SK-N-SH (cell line): ENCODE measurements around the gene ATXN10. TPM values are rescaled to one million over a fixed set of nuclear protein-coding genes. Genes with fewer than 3 reads are reported as not detected.

Experiments
- CTCF ChIA-PET: fragments of 300-600, 350-600 bp; formaldehyde crosslinking; extraction: SDS; loops from one replicate; lab custom pipeline; 2021; lab: Yijun Ruan, JAX
- POLR2A ChIA-PET: fragments of 350-600 bp; sonication (Branson Sonifier 250); formaldehyde crosslinking; extraction: SDS; loops from one replicate; lab custom pipeline; 2020; ENCODE audit warnings: antibody characterized with exemption, inconsistent platforms; lab: Yijun Ruan, JAX
- DNase-seq: peaks from one replicate; pipeline ENCODE4 v3.0.0; 2012
- H2AFZ ChIP-seq: fragments of 200-600 bp; sonication (generic); 2 replicates; pipeline ENCODE4 v1.8.1; 2016; ENCODE audit warnings: antibody characterized with exemption, mild to moderate bottlenecking, low read depth
- H3F3A ChIP-seq: fragments of 200-600 bp; sonication (generic); replicated peaks from 2 replicates; pipeline ENCODE3; 2016; ENCODE audit warnings: antibody characterized with exemption, mild to moderate bottlenecking; ENCODE audit not compliant: insufficient read depth
- H3K27ac ChIP-seq, 2 experiments: fragments of 200-500 bp in 1 of 2; fragments of 200-600 bp in 1 of 2; sonication (Bioruptor generic) in 1 of 2; sonication (generic), shearing (Covaris generic) in 1 of 2; 2 replicates each; pipeline versions ENCODE4 v1.5.1 to v1.6.1; 2014 to 2016; ENCODE audit warnings: low read depth in 2 of 2, inconsistent platforms in 1 of 2, low read length in 1 of 2, mild to moderate bottlenecking in 1 of 2, mixed read lengths in 1 of 2
- H3K27me3 ChIP-seq: fragments of 200-600 bp; sonication (generic), shearing (Covaris generic); 2 replicates; pipeline ENCODE4 v1.6.1; 2016; ENCODE audit warnings: mixed run types; ENCODE audit not compliant: insufficient read depth
- H3K36me3 ChIP-seq, 2 experiments: fragments of 200-500 bp in 1 of 2; fragments of 200-600 bp in 1 of 2; sonication (Bioruptor generic) in 1 of 2; sonication (generic) in 1 of 2; replicated peaks in 1 of 2; 2 replicates each; pipeline versions ENCODE3 to v1.5.1; 2014 to 2016; ENCODE audit warnings: low read length in 1 of 2, mild to moderate bottlenecking in 1 of 2; ENCODE audit not compliant: insufficient read depth in 2 of 2, control insufficient read depth in 1 of 2
- H3K4me1 ChIP-seq, 2 experiments: fragments of 200-500 bp in 1 of 2; fragments of 200-600 bp in 1 of 2; sonication (Bioruptor generic) in 1 of 2; sonication (generic), shearing (Covaris generic) in 1 of 2; 2 replicates each; pipeline versions ENCODE4 v1.5.1 to v1.6.1; 2014 to 2016; ENCODE audit warnings: low read depth in 1 of 2, low read length in 1 of 2, mixed run types in 1 of 2; ENCODE audit not compliant: insufficient read depth in 2 of 2, control insufficient read depth in 1 of 2
- H3K4me2 ChIP-seq: fragments of 200-600 bp; sonication (generic), shearing (Covaris generic); 2 replicates; pipeline ENCODE4 v1.6.1; 2017; ENCODE audit warnings: mixed run types
- H3K4me3 ChIP-seq, 2 experiments: fragments of 200-500 bp in 1 of 2; fragments of 200-600 bp in 1 of 2; sonication (Bioruptor generic) in 1 of 2; sonication (generic), shearing (Covaris generic) in 1 of 2; 2 replicates each; pipeline versions ENCODE4 v1.5.1 to v1.8.1; 2014 to 2016; ENCODE audit warnings: low read depth in 2 of 2, inconsistent platforms in 1 of 2, low read length in 1 of 2, mild to moderate bottlenecking in 1 of 2, mixed read lengths in 1 of 2, moderate library complexity in 1 of 2
- H3K79me2 ChIP-seq: fragments of 200-600 bp; sonication (generic); 2 replicates; pipeline ENCODE4 v1.8.1; 2017; ENCODE audit warnings: mild to moderate bottlenecking; ENCODE audit not compliant: insufficient read depth
- H3K9ac ChIP-seq: fragments of 200-600 bp; sonication (generic); 2 replicates; pipeline ENCODE4 v1.6.1; 2017; ENCODE audit warnings: mixed run types
- H3K9me2 ChIP-seq: fragments of 200-600 bp; sonication (generic); 2 replicates; pipeline ENCODE4 v1.6.1; 2017; ENCODE audit warnings: mixed run types
- H3K9me3 ChIP-seq: fragments of 200-600 bp; sonication (generic); 2 replicates; pipeline ENCODE4 v1.6.1; 2017; ENCODE audit warnings: mixed run types, mild to moderate bottlenecking, moderate library complexity
- H4K20me1 ChIP-seq: fragments of 200-600 bp; sonication (generic); 2 replicates; pipeline ENCODE4 v1.6.1; 2017; ENCODE audit warnings: mild to moderate bottlenecking, mixed run types; ENCODE audit not compliant: insufficient read depth
- ELF1 ChIP-seq: IDR thresholded peaks from 2 replicates; pipeline ENCODE4 v1.4.0; 2012
- EP300 ChIP-seq, 2 experiments: IDR thresholded peaks; 2 replicates each; pipeline versions ENCODE4 v1.4.0 to v1.6.1; 2012; ENCODE audit warnings: borderline replicate concordance in 1 of 2, low read depth in 1 of 2, low read length in 1 of 2
- FOXJ3 ChIP-seq: sonication (generic); formaldehyde crosslinking; IDR thresholded peaks from 2 replicates; pipeline ENCODE4 v1.5.1; 2020; ENCODE audit warnings: mild to moderate bottlenecking, missing genetic modification reagents
- FOXM1 ChIP-seq: IDR thresholded peaks from 2 replicates; pipeline ENCODE4 v1.4.0; 2012; ENCODE audit warnings: low read depth, mild to moderate bottlenecking
- GABPA ChIP-seq: IDR thresholded peaks from 2 replicates; pipeline ENCODE4 v1.4.0; 2012; ENCODE audit warnings: low read depth, mild to moderate bottlenecking
- IRF3 ChIP-seq: fragments of 150-350 bp; IDR thresholded peaks from 2 replicates; pipeline ENCODE4 v1.6.1; 2016; ENCODE audit warnings: mild to moderate bottlenecking, low read depth, low read length
- JUND ChIP-seq: IDR thresholded peaks from 2 replicates; pipeline ENCODE4 v1.4.0; 2012
- MEF2A ChIP-seq: IDR thresholded peaks from 2 replicates; pipeline ENCODE4 v1.4.0; 2012; ENCODE audit warnings: low read depth, borderline replicate concordance
- MXI1 ChIP-seq: IDR thresholded peaks from 2 replicates; pipeline ENCODE4 v1.6.1; 2012; ENCODE audit warnings: mild to moderate bottlenecking, low read depth, low read length, improper control_type of control experiment
- NRF1 ChIP-seq: IDR thresholded peaks from 2 replicates; pipeline ENCODE4 v1.6.1; 2012; ENCODE audit warnings: low read depth, mild to moderate bottlenecking, low read length
- POLR2AphosphoS5 ChIP-seq: IDR thresholded peaks from 2 replicates; pipeline ENCODE4 v1.6.1; 2012; ENCODE audit warnings: low read depth, low read length
- RAD21 ChIP-seq: IDR thresholded peaks from 2 replicates; pipeline ENCODE4 v1.6.1; 2012; ENCODE audit warnings: mild to moderate bottlenecking, low read length
- RFX5 ChIP-seq: IDR thresholded peaks from 2 replicates; pipeline ENCODE4 v1.6.1; 2012; ENCODE audit warnings: mild to moderate bottlenecking, improper control_type of control experiment, low read length
- TAF1 ChIP-seq: IDR thresholded peaks from 2 replicates; pipeline ENCODE4 v1.6.1; 2012; ENCODE audit warnings: low read depth, mild to moderate bottlenecking, low read length, moderate library complexity, borderline replicate concordance
- TCF12 ChIP-seq: IDR thresholded peaks from 2 replicates; pipeline ENCODE4 v1.4.0; 2012
- TEAD4 ChIP-seq: IDR thresholded peaks from 2 replicates; pipeline ENCODE4 v1.4.0; 2012; ENCODE audit warnings: mild to moderate bottlenecking, borderline replicate concordance; ENCODE audit not compliant: insufficient read depth
- WGBS: methylation state at CpG from one replicate; pipeline ENCODE4 v1.1.6; 2017; ENCODE audit warnings: low lambda C conversion rate; 5-methylcytosine and 5-hydroxymethylcytosine counted together
- polyA plus RNA-seq, 3 experiments: library from polyadenylated mRNA; depleted of rRNA; stranded (reverse); fragments of >200 nt; gene quantifications; 2 replicates each; pipeline ENCODE4 v1.2.3, GENCODE V29; 2012
- TF ChIP-seq, protein P1 (sequence below): IDR thresholded peaks from 2 replicates; pipeline ENCODE4 v1.6.1; 2012; ENCODE audit warnings: mild to moderate bottlenecking, low read depth, low read length, moderate library complexity
- TF ChIP-seq, protein P2 (sequence below): IDR thresholded peaks from 2 replicates; pipeline ENCODE4 v1.4.0; 2012; ENCODE audit warnings: low read depth

The ATXN10 gene
- polyA plus RNA-seq, 1 of the 3 experiments (the other 2 are of a cell fraction): 202 TPM

- CTCF ChIA-PET: interaction anchor here (0.9 to 1.2 kb wide), 3 partner anchors 9 to 136 kb away, joined by 3 to 4 read pairs (median 3); no protein-coding TSS in a partner anchor
- 87% methylated on average over 6 of the region's 6 CpGs for WGBS
- TF ChIP-seq JUND: no peak
- TF ChIP-seq MXI1: no peak
- TF ChIP-seq MEF2A: no peak
- Histone ChIP-seq H3K27ac (no peak overlapping the region), H3K36me3 (peaks cover 11% of the 10 kb centered on the region in 2 experiments), H3K9ac (no peak overlapping the region), H3K79me2 (peaks cover 73% of the 10 kb centered on the region), H3K4me1 (peaks cover 8 to 14% of the 10 kb centered on the region in 2 experiments; a peak in 3 of 4 replicates), H3K9me2 (no peaks in the 10 kb centered on the region), H3K27me3 (no peaks in the 10 kb centered on the region), H3F3A (no peaks in the 10 kb centered on the region), H3K4me2 (no peak overlapping the region), H2AFZ (no peak overlapping the region), H4K20me1 (peaks cover 35% of the 10 kb centered on the region), H3K4me3 (no peak overlapping the region), H3K9me3 (no peaks in the 10 kb centered on the region)
- no peak for DNase-seq
- POLR2A ChIA-PET: no interaction called here
Measured at GRCh38 chr22:45783690-45784089, 112.1 kb downstream of the ATXN10 start.

- Histone ChIP-seq H3K27me3 (no peaks in the 10 kb centered on the region), H3K79me2 (peaks cover 67% of the 10 kb centered on the region), H3F3A (no peaks in the 10 kb centered on the region), H4K20me1 (peaks cover 35% of the 10 kb centered on the region), H3K4me1 (peaks cover 8 to 14% of the 10 kb centered on the region in 2 experiments; a peak in 3 of 4 replicates), H3K9me3 (no peaks in the 10 kb centered on the region), H3K4me3 (no peak overlapping the region), H2AFZ (no peak overlapping the region), H3K27ac (peak overlapping the region; percentile 16 to 17; a peak in 2 of 4 replicates), H3K36me3 (peaks cover 3 to 9% of the 10 kb centered on the region in 2 experiments), H3K4me2 (no peak overlapping the region), H3K9ac (no peak overlapping the region), H3K9me2 (no peaks in the 10 kb centered on the region)
- POLR2A ChIA-PET: no interaction called here
- TF ChIP-seq FOXM1: no peak
- TF ChIP-seq TCF12: no peak
- TF ChIP-seq, protein P1, sequence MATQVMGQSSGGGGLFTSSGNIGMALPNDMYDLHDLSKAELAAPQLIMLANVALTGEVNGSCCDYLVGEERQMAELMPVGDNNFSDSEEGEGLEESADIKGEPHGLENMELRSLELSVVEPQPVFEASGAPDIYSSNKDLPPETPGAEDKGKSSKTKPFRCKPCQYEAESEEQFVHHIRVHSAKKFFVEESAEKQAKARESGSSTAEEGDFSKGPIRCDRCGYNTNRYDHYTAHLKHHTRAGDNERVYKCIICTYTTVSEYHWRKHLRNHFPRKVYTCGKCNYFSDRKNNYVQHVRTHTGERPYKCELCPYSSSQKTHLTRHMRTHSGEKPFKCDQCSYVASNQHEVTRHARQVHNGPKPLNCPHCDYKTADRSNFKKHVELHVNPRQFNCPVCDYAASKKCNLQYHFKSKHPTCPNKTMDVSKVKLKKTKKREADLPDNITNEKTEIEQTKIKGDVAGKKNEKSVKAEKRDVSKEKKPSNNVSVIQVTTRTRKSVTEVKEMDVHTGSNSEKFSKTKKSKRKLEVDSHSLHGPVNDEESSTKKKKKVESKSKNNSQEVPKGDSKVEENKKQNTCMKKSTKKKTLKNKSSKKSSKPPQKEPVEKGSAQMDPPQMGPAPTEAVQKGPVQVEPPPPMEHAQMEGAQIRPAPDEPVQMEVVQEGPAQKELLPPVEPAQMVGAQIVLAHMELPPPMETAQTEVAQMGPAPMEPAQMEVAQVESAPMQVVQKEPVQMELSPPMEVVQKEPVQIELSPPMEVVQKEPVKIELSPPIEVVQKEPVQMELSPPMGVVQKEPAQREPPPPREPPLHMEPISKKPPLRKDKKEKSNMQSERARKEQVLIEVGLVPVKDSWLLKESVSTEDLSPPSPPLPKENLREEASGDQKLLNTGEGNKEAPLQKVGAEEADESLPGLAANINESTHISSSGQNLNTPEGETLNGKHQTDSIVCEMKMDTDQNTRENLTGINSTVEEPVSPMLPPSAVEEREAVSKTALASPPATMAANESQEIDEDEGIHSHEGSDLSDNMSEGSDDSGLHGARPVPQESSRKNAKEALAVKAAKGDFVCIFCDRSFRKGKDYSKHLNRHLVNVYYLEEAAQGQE: no peak
- TF ChIP-seq FOXJ3: no peak
- no peak for TF ChIP-seq IRF3
- no peak for TF ChIP-seq NRF1
- no peak for TF ChIP-seq ELF1
- TF ChIP-seq, protein P2, sequence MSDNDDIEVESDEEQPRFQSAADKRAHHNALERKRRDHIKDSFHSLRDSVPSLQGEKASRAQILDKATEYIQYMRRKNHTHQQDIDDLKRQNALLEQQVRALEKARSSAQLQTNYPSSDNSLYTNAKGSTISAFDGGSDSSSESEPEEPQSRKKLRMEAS: no peak
- no peak for TF ChIP-seq POLR2AphosphoS5
- no peak for TF ChIP-seq TAF1
- no peak for TF ChIP-seq TEAD4
- TF ChIP-seq RFX5: no peak
- no peak for TF ChIP-seq GABPA
- TF ChIP-seq EP300 (IDR thresholded peaks at IDR 0.05; ENCODE audit: borderline replicate concordance in 1 of 2, low read depth in 1 of 2, low read length in 1 of 2): no peak
- TF ChIP-seq RAD21: no peak
- DNase-seq: peak; percentile 26
- CTCF ChIA-PET: interaction anchor here (0.9 to 1.2 kb wide), 4 partner anchors 8 to 137 kb away, joined by 3 to 4 read pairs (median 3); no protein-coding TSS in a partner anchor
- WGBS: 79% methylated on average over 9 of the region's 12 CpGs
Measured at GRCh38 chr22:45784357-45785277, 113.0 kb downstream of the ATXN10 start.
